ENCODE measurements around the gene BCAT1. TPM values are rescaled to one million over a fixed set of nuclear protein-coding genes. Genes with fewer than 3 reads are reported as not detected.

Gene BCAT1
- total and polyA plus RNA-seq, 2 experiments from 2014 or later = 53.6 to 181 TPM

DNA sequence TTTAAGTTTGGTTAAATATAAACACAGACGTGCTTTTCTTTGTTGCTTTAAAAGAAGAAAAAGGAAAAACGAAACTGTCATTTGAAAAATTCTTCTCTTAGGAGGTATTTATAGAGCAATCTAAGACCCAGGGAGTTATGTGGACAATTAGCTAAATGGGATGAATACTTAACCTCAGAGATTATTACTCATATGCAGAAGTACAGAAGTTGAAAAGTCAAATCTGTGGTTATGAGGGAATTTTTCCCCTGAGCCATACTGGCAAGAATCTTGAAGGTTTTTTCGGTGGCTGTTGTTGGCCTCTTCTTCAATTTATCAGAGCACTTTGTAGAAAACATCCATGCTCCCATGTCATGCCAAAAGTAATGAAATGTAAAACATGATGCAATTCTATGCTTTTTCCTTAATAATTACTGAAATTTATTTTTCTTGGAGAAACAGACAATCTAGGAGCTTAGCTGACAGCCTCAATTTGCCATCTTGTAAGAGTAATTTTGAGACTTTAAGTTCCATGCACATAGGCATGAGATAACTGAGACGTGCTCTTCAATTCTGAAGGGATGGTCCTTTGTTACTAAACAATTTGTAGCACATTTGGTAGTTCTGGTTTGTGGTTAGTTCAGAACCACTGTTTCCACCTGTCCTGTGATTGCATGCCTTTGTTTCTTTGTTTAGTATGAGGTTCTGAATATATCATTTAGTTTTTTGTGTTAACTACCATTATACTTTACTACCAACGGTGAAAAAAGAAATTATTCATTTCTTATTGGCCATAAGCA, 126.6 kb downstream of the BCAT1 start:
- DNase-seq (ENCODE audit: low spot score) = no peak
- no peak overlapping the region for H3K4me3 Mint-ChIP-seq
- Histone ChIP-seq H3K27me3 (ENCODE audit: insufficient read depth) (no peaks in the 10 kb centered on the region), H3K9me2 (ENCODE audit: insufficient read depth) (no peaks in the 10 kb centered on the region), H3F3A (replicated peaks; ENCODE audit: low read depth) (no peaks in the 10 kb centered on the region), H2AFZ (no peak overlapping the region), H3K4me1 (ENCODE audit: insufficient read depth) (no peaks in the 10 kb centered on the region), H4K20me1 (replicated peaks; ENCODE audit: insufficient read depth) (no peaks in the 10 kb centered on the region), H3K27ac (ENCODE audit: low read depth) (peak overlapping the region; percentile 24; the same call in 1 of the 2 replicates), H3K4me2 (no peak overlapping the region), H3K79me2 (replicated peaks; ENCODE audit: insufficient read depth) (no peaks in the 10 kb centered on the region), H3K36me3 (ENCODE audit: insufficient read depth) (peaks cover 18% of the 10 kb centered on the region), H3K4me3 (no peak overlapping the region)
- no peaks in the 10 kb centered on the region for H3K9me3 Mint-ChIP-seq
- ATAC-seq = no peak
- H3K27ac Mint-ChIP-seq = no peak overlapping the region
- H3K27me3 Mint-ChIP-seq (ENCODE audit: insufficient read depth, low read depth, poor library complexity) = peaks cover 2% of the 10 kb centered on the region
- TF ChIP-seq CREB1 (CRISPR knock-in tag; IDR thresholded peaks at IDR 0.05; ENCODE audit: low read depth) (no peak), EZH2 (IDR thresholded peaks at IDR 0.05; ENCODE audit: low read depth, unreplicated experiment) (no peak), ZNF331 (CRISPR knock-in tag; IDR thresholded peaks at IDR 0.05; ENCODE audit: low read depth) (no peak), EZH2phosphoT487 (IDR thresholded peaks at IDR 0.05; ENCODE audit: unreplicated experiment) (no peak), NANOG (IDR thresholded peaks at IDR 0.05; ENCODE audit: borderline replicate concordance) (no peak), POLR2AphosphoS5 (IDR thresholded peaks at IDR 0.05; ENCODE audit: low read depth) (no peak), STAT1 (IDR thresholded peaks at IDR 0.05; ENCODE audit: unreplicated experiment) (no peak), JUNB (IDR thresholded peaks at IDR 0.05; ENCODE audit: unreplicated experiment) (no peak), ZNF114 (CRISPR knock-in tag; IDR thresholded peaks at IDR 0.05) (no peak)
- TF ChIP-seq, protein P1, sequence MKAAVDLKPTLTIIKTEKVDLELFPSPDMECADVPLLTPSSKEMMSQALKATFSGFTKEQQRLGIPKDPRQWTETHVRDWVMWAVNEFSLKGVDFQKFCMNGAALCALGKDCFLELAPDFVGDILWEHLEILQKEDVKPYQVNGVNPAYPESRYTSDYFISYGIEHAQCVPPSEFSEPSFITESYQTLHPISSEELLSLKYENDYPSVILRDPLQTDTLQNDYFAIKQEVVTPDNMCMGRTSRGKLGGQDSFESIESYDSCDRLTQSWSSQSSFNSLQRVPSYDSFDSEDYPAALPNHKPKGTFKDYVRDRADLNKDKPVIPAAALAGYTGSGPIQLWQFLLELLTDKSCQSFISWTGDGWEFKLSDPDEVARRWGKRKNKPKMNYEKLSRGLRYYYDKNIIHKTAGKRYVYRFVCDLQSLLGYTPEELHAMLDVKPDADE (IDR thresholded peaks at IDR 0.05) = no peak
- TF ChIP-seq, protein P2, sequence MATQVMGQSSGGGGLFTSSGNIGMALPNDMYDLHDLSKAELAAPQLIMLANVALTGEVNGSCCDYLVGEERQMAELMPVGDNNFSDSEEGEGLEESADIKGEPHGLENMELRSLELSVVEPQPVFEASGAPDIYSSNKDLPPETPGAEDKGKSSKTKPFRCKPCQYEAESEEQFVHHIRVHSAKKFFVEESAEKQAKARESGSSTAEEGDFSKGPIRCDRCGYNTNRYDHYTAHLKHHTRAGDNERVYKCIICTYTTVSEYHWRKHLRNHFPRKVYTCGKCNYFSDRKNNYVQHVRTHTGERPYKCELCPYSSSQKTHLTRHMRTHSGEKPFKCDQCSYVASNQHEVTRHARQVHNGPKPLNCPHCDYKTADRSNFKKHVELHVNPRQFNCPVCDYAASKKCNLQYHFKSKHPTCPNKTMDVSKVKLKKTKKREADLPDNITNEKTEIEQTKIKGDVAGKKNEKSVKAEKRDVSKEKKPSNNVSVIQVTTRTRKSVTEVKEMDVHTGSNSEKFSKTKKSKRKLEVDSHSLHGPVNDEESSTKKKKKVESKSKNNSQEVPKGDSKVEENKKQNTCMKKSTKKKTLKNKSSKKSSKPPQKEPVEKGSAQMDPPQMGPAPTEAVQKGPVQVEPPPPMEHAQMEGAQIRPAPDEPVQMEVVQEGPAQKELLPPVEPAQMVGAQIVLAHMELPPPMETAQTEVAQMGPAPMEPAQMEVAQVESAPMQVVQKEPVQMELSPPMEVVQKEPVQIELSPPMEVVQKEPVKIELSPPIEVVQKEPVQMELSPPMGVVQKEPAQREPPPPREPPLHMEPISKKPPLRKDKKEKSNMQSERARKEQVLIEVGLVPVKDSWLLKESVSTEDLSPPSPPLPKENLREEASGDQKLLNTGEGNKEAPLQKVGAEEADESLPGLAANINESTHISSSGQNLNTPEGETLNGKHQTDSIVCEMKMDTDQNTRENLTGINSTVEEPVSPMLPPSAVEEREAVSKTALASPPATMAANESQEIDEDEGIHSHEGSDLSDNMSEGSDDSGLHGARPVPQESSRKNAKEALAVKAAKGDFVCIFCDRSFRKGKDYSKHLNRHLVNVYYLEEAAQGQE (IDR thresholded peaks at IDR 0.05; ENCODE audit: unreplicated experiment) = no peak
- TF ChIP-seq, protein P3, sequence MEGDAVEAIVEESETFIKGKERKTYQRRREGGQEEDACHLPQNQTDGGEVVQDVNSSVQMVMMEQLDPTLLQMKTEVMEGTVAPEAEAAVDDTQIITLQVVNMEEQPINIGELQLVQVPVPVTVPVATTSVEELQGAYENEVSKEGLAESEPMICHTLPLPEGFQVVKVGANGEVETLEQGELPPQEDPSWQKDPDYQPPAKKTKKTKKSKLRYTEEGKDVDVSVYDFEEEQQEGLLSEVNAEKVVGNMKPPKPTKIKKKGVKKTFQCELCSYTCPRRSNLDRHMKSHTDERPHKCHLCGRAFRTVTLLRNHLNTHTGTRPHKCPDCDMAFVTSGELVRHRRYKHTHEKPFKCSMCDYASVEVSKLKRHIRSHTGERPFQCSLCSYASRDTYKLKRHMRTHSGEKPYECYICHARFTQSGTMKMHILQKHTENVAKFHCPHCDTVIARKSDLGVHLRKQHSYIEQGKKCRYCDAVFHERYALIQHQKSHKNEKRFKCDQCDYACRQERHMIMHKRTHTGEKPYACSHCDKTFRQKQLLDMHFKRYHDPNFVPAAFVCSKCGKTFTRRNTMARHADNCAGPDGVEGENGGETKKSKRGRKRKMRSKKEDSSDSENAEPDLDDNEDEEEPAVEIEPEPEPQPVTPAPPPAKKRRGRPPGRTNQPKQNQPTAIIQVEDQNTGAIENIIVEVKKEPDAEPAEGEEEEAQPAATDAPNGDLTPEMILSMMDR (conservative IDR thresholded peaks at IDR 0.05; ENCODE audit: low read depth in 2 of 2) = no peak
- TF ChIP-seq, protein P4, sequence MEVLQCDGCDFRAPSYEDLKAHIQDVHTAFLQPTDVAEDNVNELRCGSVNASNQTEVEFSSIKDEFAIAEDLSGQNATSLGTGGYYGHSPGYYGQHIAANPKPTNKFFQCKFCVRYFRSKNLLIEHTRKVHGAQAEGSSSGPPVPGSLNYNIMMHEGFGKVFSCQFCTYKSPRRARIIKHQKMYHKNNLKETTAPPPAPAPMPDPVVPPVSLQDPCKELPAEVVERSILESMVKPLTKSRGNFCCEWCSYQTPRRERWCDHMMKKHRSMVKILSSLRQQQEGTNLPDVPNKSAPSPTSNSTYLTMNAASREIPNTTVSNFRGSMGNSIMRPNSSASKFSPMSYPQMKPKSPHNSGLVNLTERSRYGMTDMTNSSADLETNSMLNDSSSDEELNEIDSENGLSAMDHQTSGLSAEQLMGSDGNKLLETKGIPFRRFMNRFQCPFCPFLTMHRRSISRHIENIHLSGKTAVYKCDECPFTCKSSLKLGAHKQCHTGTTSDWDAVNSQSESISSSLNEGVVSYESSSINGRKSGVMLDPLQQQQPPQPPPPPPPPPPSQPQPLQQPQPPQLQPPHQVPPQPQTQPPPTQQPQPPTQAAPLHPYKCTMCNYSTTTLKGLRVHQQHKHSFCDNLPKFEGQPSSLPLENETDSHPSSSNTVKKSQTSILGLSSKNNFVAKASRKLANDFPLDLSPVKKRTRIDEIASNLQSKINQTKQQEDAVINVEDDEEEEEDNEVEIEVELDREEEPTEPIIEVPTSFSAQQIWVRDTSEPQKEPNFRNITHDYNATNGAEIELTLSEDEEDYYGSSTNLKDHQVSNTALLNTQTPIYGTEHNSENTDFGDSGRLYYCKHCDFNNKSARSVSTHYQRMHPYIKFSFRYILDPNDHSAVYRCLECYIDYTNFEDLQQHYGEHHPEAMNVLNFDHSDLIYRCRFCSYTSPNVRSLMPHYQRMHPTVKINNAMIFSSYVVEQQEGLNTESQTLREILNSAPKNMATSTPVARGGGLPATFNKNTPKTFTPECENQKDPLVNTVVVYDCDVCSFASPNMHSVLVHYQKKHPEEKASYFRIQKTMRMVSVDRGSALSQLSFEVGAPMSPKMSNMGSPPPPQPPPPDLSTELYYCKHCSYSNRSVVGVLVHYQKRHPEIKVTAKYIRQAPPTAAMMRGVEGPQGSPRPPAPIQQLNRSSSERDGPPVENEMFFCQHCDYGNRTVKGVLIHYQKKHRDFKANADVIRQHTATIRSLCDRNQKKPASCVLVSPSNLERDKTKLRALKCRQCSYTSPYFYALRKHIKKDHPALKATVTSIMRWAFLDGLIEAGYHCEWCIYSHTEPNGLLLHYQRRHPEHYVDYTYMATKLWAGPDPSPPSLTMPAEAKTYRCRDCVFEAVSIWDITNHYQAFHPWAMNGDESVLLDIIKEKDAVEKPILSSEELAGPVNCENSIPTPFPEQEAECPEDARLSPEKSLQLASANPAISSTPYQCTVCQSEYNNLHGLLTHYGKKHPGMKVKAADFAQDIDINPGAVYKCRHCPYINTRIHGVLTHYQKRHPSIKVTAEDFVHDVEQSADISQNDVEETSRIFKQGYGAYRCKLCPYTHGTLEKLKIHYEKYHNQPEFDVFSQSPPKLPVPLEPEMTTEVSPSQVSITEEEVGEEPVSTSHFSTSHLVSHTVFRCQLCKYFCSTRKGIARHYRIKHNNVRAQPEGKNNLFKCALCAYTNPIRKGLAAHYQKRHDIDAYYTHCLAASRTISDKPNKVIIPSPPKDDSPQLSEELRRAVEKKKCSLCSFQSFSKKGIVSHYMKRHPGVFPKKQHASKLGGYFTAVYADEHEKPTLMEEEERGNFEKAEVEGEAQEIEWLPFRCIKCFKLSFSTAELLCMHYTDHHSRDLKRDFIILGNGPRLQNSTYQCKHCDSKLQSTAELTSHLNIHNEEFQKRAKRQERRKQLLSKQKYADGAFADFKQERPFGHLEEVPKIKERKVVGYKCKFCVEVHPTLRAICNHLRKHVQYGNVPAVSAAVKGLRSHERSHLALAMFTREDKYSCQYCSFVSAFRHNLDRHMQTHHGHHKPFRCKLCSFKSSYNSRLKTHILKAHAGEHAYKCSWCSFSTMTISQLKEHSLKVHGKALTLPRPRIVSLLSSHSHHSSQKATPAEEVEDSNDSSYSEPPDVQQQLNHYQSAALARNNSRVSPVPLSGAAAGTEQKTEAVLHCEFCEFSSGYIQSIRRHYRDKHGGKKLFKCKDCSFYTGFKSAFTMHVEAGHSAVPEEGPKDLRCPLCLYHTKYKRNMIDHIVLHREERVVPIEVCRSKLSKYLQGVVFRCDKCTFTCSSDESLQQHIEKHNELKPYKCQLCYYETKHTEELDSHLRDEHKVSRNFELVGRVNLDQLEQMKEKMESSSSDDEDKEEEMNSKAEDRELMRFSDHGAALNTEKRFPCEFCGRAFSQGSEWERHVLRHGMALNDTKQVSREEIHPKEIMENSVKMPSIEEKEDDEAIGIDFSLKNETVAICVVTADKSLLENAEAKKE (CRISPR knock-in tag; IDR thresholded peaks at IDR 0.05) = no peak
- H3K36me3 Mint-ChIP-seq (ENCODE audit: low read depth) = peaks cover 87% of the 10 kb centered on the region
- no peaks in the 10 kb centered on the region for H3K4me1 Mint-ChIP-seq
